Esophagus muscularis mucosa (tissue), 4 donors: ENCODE measurements around the gene ZNF479. TPM values are rescaled to one million over a fixed set of nuclear protein-coding genes. Genes with fewer than 3 reads are reported as not detected.
"Not testable (repeated sequence)": the region's sequence is repeated elsewhere in the genome, so short reads cannot be mapped to it uniquely, and the experiment has no call there.

Experiments
- DNase-seq: peaks from one replicate; pipeline ENCODE4 v3.0.0-alpha.2; 2017; ENCODE audit errors: extremely low spot score
- H3K27ac ChIP-seq, 4 donors: fragments of 200-600 bp; sonication (generic); replicated peaks in 1 of 4; 1 replicate in 3 of 4; 2 replicates in 1 of 4; pipeline ENCODE4 v1.5.1; 2016 to 2019; ENCODE audit warnings: mild to moderate bottlenecking in 1 of 4
- H3K27me3 ChIP-seq, 4 donors: fragments of 200-600 bp; sonication (generic); one replicate each; pipeline versions ENCODE4 v1.5.1 to v1.6.0; 2016 to 2019
- H3K36me3 ChIP-seq, 4 donors: fragments of 200-600 bp; sonication (generic); one replicate each; pipeline ENCODE4 v1.5.1; 2016 to 2019
- H3K4me1 ChIP-seq, 4 donors: fragments of 200-600 bp; sonication (generic); one replicate each; pipeline ENCODE4 v1.5.1; 2016 to 2019
- H3K4me3 ChIP-seq, 4 donors: fragments of 200-600 bp; sonication (generic); 1 replicate in 2 of 4; 2 replicates in 2 of 4; pipeline ENCODE4 v1.5.1; 2016 to 2019; ENCODE audit warnings: mild to moderate bottlenecking in 4 of 4, moderate library complexity in 1 of 4
- H3K9me3 ChIP-seq, 4 donors: fragments of 200-600 bp; sonication (generic); 1 replicate in 3 of 4; 2 replicates in 1 of 4; pipeline ENCODE4 v1.5.1; 2016 to 2019
- EP300 ChIP-seq: sonication (generic); formaldehyde crosslinking; IDR thresholded peaks from one replicate; pipeline ENCODE4 v1.6.1; 2017; ENCODE audit warnings: antibody characterized with exemption
- POLR2A ChIP-seq: fragments of 450-650 bp; IDR thresholded peaks from one replicate; pipeline ENCODE4 v1.6.1; 2017; ENCODE audit warnings: antibody characterized with exemption, moderate library complexity, mild to moderate bottlenecking, low read depth
- POLR2AphosphoS5 ChIP-seq, 2 donors: sonication (generic); formaldehyde crosslinking; IDR thresholded peaks; one replicate each; pipeline ENCODE4 v1.6.1; 2017; ENCODE audit warnings: antibody characterized with exemption in 2 of 2
- WGBS: methylation state at CpG from one replicate; pipeline ENCODE4 v1.1.5; 2018; 5-methylcytosine and 5-hydroxymethylcytosine counted together
- intact Hi-C: fragments of 100-400 bp; cut with DNase I; formaldehyde crosslinking; loops from one replicate; pipeline ENCODE4 v1.15.1; 2023
- total RNA-seq, 4 donors: library from RNA; depleted of rRNA; stranded (reverse); fragments of >200 nt; gene quantifications; one replicate each; pipeline versions ENCODE4 v1.1.0 to v1.2.1, GENCODE V29; 2016
- TF ChIP-seq, protein P1 (sequence below), 3 experiments: fragments of 200-600 bp in 2 of 3; fragments of 450-650 bp in 1 of 3; sonication (generic) in 2 of 3; IDR thresholded peaks; one replicate each; pipeline ENCODE4 v1.5.1; 2017 to 2019; ENCODE audit warnings: antibody characterized with exemption in 3 of 3, mild to moderate bottlenecking in 2 of 3, moderate library complexity in 1 of 3

ZNF479 gene
- total RNA-seq = not detected

DNA sequence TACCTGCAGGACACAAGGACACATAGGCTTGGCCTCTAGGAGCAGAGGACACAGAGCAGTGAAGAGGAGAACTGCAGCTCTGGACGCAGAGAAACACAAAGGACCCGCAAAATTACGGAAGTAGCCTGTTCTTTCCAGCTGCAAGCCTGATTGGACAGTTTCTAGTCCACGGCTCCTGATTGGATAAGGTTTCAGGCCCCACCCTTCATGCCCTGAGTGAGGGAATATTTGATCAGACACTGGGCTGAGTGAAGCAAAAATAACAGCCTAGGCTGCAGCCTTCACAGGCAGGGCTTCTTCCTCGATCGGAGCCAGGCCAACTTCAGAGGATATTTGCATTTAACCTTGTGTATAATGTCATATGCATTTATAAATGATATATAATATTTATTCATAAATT, at the start of gene ZNF479:
ZNF479 (minus strand) TSS at position 101 of the 400 bp plus-strand sequence. CDS start 112 bp downstream, outside the sequence.
- intact Hi-C loops, DNase-seq, H3K36me3 ChIP-seq, H3K4me3 ChIP-seq, H3K27me3 ChIP-seq, H3K27ac ChIP-seq, H3K4me1 ChIP-seq: not testable (repeated sequence)
- 82% methylated on average over 6 of the region's 6 CpGs for WGBS
- H3K9me3 ChIP-seq = peaks cover 0 to 47% (median 22%) of the 10 kb centered on the region in 4 donors

DNA sequence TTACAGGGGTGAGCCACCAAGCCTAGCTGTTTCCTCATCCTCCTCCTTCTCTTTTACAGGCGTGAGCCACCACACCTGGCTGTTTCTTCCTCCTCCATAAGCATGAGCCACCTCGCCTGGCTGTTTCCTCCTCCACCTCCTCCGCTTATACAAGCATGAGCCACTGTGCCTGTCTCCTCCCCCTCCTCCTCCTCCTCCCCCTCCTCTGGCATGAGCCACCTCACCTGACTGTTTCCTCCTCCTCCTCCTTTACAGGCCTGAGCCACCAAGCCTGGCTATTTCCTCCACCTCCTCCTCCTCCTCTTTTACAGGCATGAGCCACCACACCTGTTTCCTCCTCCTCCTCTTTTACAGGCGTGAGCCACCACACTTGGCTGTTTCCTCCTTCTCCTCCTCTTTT, 49.8 kb upstream of the ZNF479 start:
- WGBS = 73% methylated on average over 4 of the region's 4 CpGs
- Histone ChIP-seq H3K4me1 (no peaks in the 10 kb centered on the region), H3K9me3 (peaks cover 0 to 69% (median 37%) of the 10 kb centered on the region in 4 donors), H3K27ac (no peak overlapping the region), H3K36me3 (no peaks in the 10 kb centered on the region), H3K4me3 (no peak overlapping the region), H3K27me3 (no peaks in the 10 kb centered on the region)
- no peak for DNase-seq
- TF ChIP-seq POLR2A = no peak
- TF ChIP-seq, protein P1, sequence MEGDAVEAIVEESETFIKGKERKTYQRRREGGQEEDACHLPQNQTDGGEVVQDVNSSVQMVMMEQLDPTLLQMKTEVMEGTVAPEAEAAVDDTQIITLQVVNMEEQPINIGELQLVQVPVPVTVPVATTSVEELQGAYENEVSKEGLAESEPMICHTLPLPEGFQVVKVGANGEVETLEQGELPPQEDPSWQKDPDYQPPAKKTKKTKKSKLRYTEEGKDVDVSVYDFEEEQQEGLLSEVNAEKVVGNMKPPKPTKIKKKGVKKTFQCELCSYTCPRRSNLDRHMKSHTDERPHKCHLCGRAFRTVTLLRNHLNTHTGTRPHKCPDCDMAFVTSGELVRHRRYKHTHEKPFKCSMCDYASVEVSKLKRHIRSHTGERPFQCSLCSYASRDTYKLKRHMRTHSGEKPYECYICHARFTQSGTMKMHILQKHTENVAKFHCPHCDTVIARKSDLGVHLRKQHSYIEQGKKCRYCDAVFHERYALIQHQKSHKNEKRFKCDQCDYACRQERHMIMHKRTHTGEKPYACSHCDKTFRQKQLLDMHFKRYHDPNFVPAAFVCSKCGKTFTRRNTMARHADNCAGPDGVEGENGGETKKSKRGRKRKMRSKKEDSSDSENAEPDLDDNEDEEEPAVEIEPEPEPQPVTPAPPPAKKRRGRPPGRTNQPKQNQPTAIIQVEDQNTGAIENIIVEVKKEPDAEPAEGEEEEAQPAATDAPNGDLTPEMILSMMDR (IDR thresholded peaks at IDR 0.05) = no peak
- TF ChIP-seq EP300 = no peak
- TF ChIP-seq POLR2AphosphoS5 (IDR thresholded peaks at IDR 0.05) = no peak
- intact Hi-C loops = no loop called here

DNA sequence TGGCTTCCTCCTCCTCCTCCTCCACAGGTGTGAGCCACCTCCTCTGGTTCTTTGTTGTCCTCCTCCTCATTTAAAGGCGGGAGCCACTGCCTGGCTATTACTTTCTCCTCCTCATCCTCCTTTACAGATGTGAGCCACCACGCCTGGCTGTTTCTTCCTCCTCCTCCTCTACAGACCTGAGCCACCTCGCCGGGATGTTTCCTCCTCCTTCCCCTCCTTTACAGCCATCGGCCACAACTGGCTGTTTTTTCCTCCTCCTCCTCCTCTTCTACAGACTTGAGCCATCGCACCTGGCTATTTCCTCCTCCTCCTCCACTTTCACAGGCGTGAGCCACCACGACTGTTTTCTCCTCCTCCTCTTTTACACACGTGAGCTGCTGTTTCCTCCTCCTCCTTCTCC, 49.0 kb upstream of the ZNF479 start:
- no peaks in the 10 kb centered on the region for H3K4me1 ChIP-seq
- H3K36me3 ChIP-seq = no peaks in the 10 kb centered on the region
- H3K4me3 ChIP-seq = no peak overlapping the region
- DNase-seq = no peak
- intact Hi-C loops = no loop called here
- 81% methylated on average over 9 of the region's 9 CpGs for WGBS
- TF ChIP-seq EP300 (no peak), POLR2AphosphoS5 (IDR thresholded peaks at IDR 0.05) (no peak), POLR2A (no peak)
- TF ChIP-seq, protein P1 (IDR thresholded peaks at IDR 0.05) = no peak
- no peaks in the 10 kb centered on the region for H3K27me3 ChIP-seq
- peaks cover 0 to 74% (median 41%) of the 10 kb centered on the region in 4 donors for H3K9me3 ChIP-seq
- no peak overlapping the region for H3K27ac ChIP-seq

DNA sequence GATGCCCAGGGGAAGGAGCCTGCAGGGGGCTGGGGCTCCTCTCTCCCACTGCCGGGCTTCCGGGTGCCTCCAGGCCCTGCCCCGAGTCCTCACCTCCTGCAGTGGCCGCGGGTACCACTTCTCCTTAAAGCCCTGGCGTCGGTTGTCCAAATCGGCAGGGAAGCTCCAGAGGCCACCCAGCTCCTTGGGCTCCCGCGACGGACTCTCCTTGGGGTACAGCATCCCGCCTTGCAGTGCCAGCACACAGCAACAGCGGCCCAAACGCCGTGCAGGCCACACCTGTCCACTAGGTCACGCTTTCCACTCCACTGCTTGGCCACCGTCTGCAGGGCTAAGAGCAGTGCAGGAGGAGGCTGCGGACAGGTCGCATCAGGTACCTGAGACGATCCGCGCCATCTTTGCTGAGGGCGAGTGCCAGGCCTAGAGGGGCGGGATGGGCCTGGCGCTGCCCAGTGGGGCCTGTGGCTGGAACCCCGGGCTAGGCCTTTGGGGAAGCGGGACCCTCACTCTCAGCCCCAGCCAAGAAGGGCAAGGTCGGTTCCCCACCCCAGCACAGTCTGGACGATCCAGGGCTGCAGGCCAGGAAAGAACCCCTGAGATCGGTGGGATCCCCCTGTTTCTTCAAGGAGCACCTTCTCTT, 47.7 kb upstream of the ZNF479 start:
- 88% methylated on average over 15 of the region's 30 CpGs for WGBS
- Histone ChIP-seq H3K4me3 (no peak overlapping the region), H3K27me3 (no peaks in the 10 kb centered on the region), H3K27ac (no peak overlapping the region), H3K4me1 (no peaks in the 10 kb centered on the region), H3K36me3 (no peaks in the 10 kb centered on the region), H3K9me3 (peaks cover 0 to 74% (median 45%) of the 10 kb centered on the region in 4 donors)
- intact Hi-C loops = no loop called here
- DNase-seq = no peak
- TF ChIP-seq, protein P1 (IDR thresholded peaks at IDR 0.05) = no peak
- no peak for TF ChIP-seq EP300
- TF ChIP-seq POLR2AphosphoS5 (IDR thresholded peaks at IDR 0.05) = no peak
- TF ChIP-seq POLR2A = no peak

DNA sequence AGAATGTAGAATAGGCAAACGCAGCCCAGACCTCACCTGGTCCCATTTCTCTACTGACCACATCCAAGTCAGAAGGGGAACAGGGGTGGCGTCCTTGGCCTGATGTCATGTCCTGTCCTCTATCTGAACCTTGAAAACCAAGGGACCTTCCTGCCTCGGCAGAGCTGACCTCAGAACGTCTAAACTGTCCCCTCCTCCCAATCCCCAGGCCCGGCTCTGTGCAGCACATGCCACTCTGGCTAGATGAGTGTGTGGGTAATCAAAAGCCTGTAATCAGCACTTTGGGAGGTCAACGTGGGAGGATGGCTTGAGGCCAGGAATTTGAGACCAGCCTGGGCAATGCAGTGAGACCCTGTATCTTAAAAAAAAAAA, 46.5 kb upstream of the ZNF479 start:
- WGBS = 79% methylated on average over 6 of the region's 6 CpGs
- Histone ChIP-seq H3K9me3 (peaks cover 0 to 66% (median 45%) of the 10 kb centered on the region in 4 donors), H3K4me3 (no peak overlapping the region), H3K36me3 (no peaks in the 10 kb centered on the region), H3K4me1 (no peaks in the 10 kb centered on the region), H3K27me3 (no peaks in the 10 kb centered on the region), H3K27ac (no peak overlapping the region)
- intact Hi-C loops = no loop called here
- TF ChIP-seq EP300 (no peak), POLR2AphosphoS5 (IDR thresholded peaks at IDR 0.05) (no peak), POLR2A (no peak)
- DNase-seq = no peak
